GM23338 (cell line): ENCODE data around the gene CARMIL1.

Experiments
- CREB1 ChIP-seq: fragments of 250-450 bp; sonication (Bioruptor Pico); IDR thresholded peaks from 2 replicates; pipeline ENCODE4 v1.5.0; 2020; ENCODE audit warnings: low read depth, mild to moderate bottlenecking, moderate library complexity
- CTCF ChIP-seq, 2 experiments: fragments of 200-600 bp in 1 of 2; sonication (generic) in 1 of 2; conservative IDR thresholded peaks; 2 replicates each; pipeline versions ENCODE4 v1.5.1 to v1.6.1; 2016 to 2017; ENCODE audit warnings: antibody characterized with exemption in 2 of 2, low read depth in 2 of 2, mild to moderate bottlenecking in 2 of 2, moderate library complexity in 1 of 2
- EZH2 ChIP-seq: fragments of 200-600 bp; sonication (generic); IDR thresholded peaks from one replicate; pipeline ENCODE4 v1.8.0; 2017; ENCODE audit warnings: antibody characterized with exemption, mild to moderate bottlenecking, low read depth; ENCODE audit not compliant: unreplicated experiment
- TF ChIP-seq, protein P1 (sequence below): IDR thresholded peaks from 2 replicates; pipeline ENCODE4 v1.6.1; 2016; ENCODE audit warnings: antibody characterized with exemption

- TF ChIP-seq CTCF (conservative IDR thresholded peaks at IDR 0.05; ENCODE audit: low read depth in 2 of 2) (no peak), EZH2 (no peak), CREB1 (no peak)
- TF ChIP-seq, protein P1, sequence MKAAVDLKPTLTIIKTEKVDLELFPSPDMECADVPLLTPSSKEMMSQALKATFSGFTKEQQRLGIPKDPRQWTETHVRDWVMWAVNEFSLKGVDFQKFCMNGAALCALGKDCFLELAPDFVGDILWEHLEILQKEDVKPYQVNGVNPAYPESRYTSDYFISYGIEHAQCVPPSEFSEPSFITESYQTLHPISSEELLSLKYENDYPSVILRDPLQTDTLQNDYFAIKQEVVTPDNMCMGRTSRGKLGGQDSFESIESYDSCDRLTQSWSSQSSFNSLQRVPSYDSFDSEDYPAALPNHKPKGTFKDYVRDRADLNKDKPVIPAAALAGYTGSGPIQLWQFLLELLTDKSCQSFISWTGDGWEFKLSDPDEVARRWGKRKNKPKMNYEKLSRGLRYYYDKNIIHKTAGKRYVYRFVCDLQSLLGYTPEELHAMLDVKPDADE = no peak
Measured at GRCh38 chr6:25499615-25500235, 220.6 kb downstream of the CARMIL1 start.
